Activated T-cell treated with anti-CD3 and anti-CD28 coated beads, Interleukin-2, amount 50 U/mL, for 72 hours (primary cell): ENCODE data around the gene CALHM5. TPM values are rescaled to one million over a fixed set of nuclear protein-coding genes. Genes with fewer than 3 reads are reported as not detected.
A peak's percentile ranks its signal among the peaks of the same experiment; 100 is the strongest.
"Not testable (repeated sequence)": the region's sequence is repeated elsewhere in the genome, so short reads cannot be mapped to it uniquely, and the experiment has no call there.

ENCODE experiments used
- ATAC-seq, 2 donors: fragments of 150-1000 bp; cut with Tn5 transposase; replicated peaks in 1 of 2; 2 replicates each; pipeline ENCODE4 v1.10.0; 2021; ENCODE audit warnings: moderate library complexity in 2 of 2, mild to moderate bottlenecking in 1 of 2
- DNase-seq, 2 donors: peaks; one replicate each; pipeline ENCODE4 v3.0.0; 2021 to 2022; ENCODE audit warnings: mixed read lengths in 1 of 2
- H3K27ac Mint-ChIP-seq: one replicate; pipeline ENCODE4 v1.8.0; 2022; ENCODE audit warnings: mild to moderate bottlenecking, moderate library complexity, mixed read lengths
- H3K27me3 Mint-ChIP-seq: one replicate; pipeline ENCODE4 v1.8.0; 2022; ENCODE audit warnings: low read depth, mixed read lengths
- H3K36me3 Mint-ChIP-seq, 2 donors: one replicate each; pipeline ENCODE4 v1.8.0; 2022; ENCODE audit warnings: mixed read lengths in 2 of 2, mild to moderate bottlenecking in 1 of 2; ENCODE audit not compliant: insufficient read depth in 2 of 2
- H3K4me1 Mint-ChIP-seq: one replicate; pipeline ENCODE4 v1.8.0; 2022; ENCODE audit warnings: low read depth, mixed read lengths
- H3K4me3 Mint-ChIP-seq, 2 donors: one replicate each; pipeline ENCODE4 v1.8.0; 2022; ENCODE audit warnings: mild to moderate bottlenecking in 2 of 2, mixed read lengths in 2 of 2, moderate library complexity in 2 of 2
- H3K9me3 Mint-ChIP-seq, 2 donors: one replicate each; pipeline ENCODE4 v1.8.0; 2022; ENCODE audit warnings: mixed read lengths in 2 of 2
- total RNA-seq, 2 donors: library from RNA; stranded (reverse); gene quantifications; one replicate each; pipeline ENCODE4 v1.2.3, GENCODE V29; 2022

CALHM5 gene
- total RNA-seq, 2 donors from 2014 or later: not detected

DNA sequence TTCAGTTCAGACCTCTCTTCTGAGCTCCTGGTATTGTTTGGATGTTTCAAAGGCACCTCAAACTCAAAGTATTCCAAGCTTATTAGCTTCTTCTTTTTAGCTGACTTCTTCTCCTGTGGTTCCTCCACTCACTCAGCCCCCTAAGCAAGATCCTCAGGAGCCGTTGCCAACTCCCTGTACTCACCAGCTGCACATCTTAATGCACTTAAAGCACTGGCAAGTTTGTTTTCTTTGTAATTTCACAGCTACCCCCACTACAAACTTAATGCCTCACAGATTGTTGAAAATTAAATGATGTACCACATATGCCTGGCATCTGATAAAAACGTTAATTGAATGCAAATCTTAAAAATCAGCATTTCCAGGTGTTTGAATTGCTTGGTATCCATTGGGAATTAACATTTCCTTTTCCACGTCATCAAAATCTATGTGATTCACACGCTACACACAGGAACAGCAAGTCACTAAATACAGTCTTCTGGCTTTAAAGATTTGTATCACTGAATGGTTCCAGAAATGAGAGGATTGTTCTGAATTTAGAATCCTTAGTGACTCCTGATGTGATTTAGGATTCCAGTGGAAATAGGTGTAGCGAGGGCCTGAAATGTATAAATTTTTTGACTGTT is 25.8 kb upstream of the CALHM5 start:
- H3K27ac Mint-ChIP-seq: no peak overlapping the region
- H3K27me3 Mint-ChIP-seq: no peaks in the 10 kb centered on the region
- H3K4me3 Mint-ChIP-seq: no peak overlapping the region
- no peaks in the 10 kb centered on the region for H3K4me1 Mint-ChIP-seq
- DNase-seq: no peak
- peaks cover 0 to 2% of the 10 kb centered on the region in 2 donors for H3K36me3 Mint-ChIP-seq
- no peak for ATAC-seq
- peaks cover 0 to 2% of the 10 kb centered on the region in 2 donors for H3K9me3 Mint-ChIP-seq

GRCh38 chr6:116491610-116492330 is 19.7 kb upstream of the CALHM5 start:
- Mint-ChIP-seq H3K4me3 (no peak overlapping the region), H3K27ac (no peak overlapping the region), H3K9me3 (peaks cover 2% of the 10 kb centered on the region in 2 donors), H3K4me1 (no peaks in the 10 kb centered on the region), H3K36me3 (peaks cover 0 to 2% of the 10 kb centered on the region in 2 donors), H3K27me3 (no peaks in the 10 kb centered on the region)
- ATAC-seq (no peak), DNase-seq (no peak)

- Mint-ChIP-seq H3K27ac (no peak overlapping the region), H3K9me3 (peaks cover 2% of the 10 kb centered on the region in 2 donors), H3K36me3 (peaks cover 0 to 2% of the 10 kb centered on the region in 2 donors), H3K4me3 (no peak overlapping the region), H3K27me3 (no peaks in the 10 kb centered on the region), H3K4me1 (no peaks in the 10 kb centered on the region)
- no peak for DNase-seq
- no peak for ATAC-seq
These were observed 18.9 kb upstream of the CALHM5 start for GRCh38 chr6:116492331-116493067.

GRCh38 chr6:116495161-116495560 is 16.3 kb upstream of the CALHM5 start:
- H3K36me3 Mint-ChIP-seq, H3K9me3 Mint-ChIP-seq, H3K27ac Mint-ChIP-seq, H3K27me3 Mint-ChIP-seq, DNase-seq, H3K4me3 Mint-ChIP-seq, ATAC-seq, H3K4me1 Mint-ChIP-seq: not testable (repeated sequence)

DNA sequence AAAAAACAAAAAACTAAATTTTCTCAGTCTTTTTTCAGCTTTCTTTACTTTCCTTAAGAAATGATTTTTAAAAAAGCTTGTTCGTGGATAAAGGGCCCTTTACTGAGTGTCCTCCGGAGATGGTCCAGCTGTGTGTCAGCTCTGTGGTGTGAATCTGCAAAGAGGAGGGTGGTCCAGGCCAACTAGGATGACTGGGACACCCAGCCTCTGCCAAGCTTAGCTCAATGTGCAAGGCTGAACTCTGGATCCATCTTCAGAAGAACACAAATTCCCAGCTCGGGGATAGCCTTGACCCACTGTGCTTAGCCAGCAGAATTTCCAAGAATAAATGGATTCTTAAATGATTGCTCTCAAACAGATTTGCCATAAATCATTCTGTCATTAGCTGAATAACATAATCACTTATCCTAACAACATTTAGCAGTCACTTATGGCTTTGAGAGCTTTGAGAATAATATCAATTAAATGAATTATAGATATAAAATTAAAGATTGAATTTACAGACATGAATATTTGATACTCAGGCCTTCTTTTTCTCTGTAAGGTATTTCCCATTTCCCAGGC is 14.2 kb upstream of the CALHM5 start:
- Mint-ChIP-seq H3K4me1 (peaks cover 5% of the 10 kb centered on the region), H3K36me3 (peaks cover 4 to 6% of the 10 kb centered on the region in 2 donors), H3K27me3 (peaks cover 11% of the 10 kb centered on the region), H3K27ac (no peak overlapping the region), H3K4me3 (no peak overlapping the region), H3K9me3 (peaks cover 0 to 6% of the 10 kb centered on the region in 2 donors)
- ATAC-seq (no peak), DNase-seq (no peak)

- H3K27me3 Mint-ChIP-seq: peaks cover 28% of the 10 kb centered on the region
- no peak overlapping the region for H3K27ac Mint-ChIP-seq
- DNase-seq (peak in 1 of 2 donors; percentile 21), ATAC-seq (no peak)
- peaks cover 9 to 18% of the 10 kb centered on the region in 2 donors for H3K36me3 Mint-ChIP-seq
- H3K4me3 Mint-ChIP-seq: peak overlapping the region in 1 of 2 donors; percentile 38
- H3K4me1 Mint-ChIP-seq: peaks cover 5% of the 10 kb centered on the region
- H3K9me3 Mint-ChIP-seq: peaks cover 9 to 14% of the 10 kb centered on the region in 2 donors
These were observed 10.4 kb upstream of the CALHM5 start for GRCh38 chr6:116500969-116501433.

DNA sequence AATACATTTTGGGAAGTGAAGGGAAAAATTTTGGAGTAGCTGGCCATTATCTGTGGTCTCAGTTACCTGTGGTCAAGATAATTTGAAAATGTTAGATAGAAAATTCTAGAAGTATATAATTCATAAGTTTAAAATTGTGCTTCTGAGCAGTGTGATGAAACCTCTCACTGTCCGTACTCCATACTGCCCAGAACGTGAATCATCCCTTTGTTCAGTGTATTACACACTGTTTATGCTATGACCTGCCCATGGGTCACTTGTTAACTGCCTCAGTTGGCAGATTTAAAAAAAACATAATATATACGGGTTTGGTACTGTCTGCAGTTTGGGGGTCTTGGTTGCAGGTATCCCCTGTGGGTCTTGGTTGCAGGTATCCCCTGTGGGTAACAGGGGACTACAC is 4.1 kb upstream of the CALHM5 start:
- peaks cover 15% of the 10 kb centered on the region for H3K27me3 Mint-ChIP-seq
- no peak overlapping the region for H3K27ac Mint-ChIP-seq
- no peak for DNase-seq
- no peak overlapping the region for H3K4me3 Mint-ChIP-seq
- peaks cover 10 to 12% of the 10 kb centered on the region in 2 donors for H3K9me3 Mint-ChIP-seq
- no peaks in the 10 kb centered on the region for H3K4me1 Mint-ChIP-seq
- ATAC-seq: no peak
- H3K36me3 Mint-ChIP-seq: peaks cover 4 to 12% of the 10 kb centered on the region in 2 donors

GRCh38 chr6:116508527-116508926 is 2.9 kb upstream of the CALHM5 start:
- Mint-ChIP-seq H3K27me3 (peaks cover 13% of the 10 kb centered on the region), H3K36me3 (peaks cover 4 to 11% of the 10 kb centered on the region in 2 donors), H3K27ac (no peak overlapping the region), H3K4me3 (no peak overlapping the region), H3K4me1 (no peaks in the 10 kb centered on the region), H3K9me3 (peaks cover 6 to 9% of the 10 kb centered on the region in 2 donors)
- no peak for ATAC-seq
- DNase-seq: no peak

- no peaks in the 10 kb centered on the region for H3K27me3 Mint-ChIP-seq
These were observed 696 bp downstream of the CALHM5 start for GRCh38 chr6:116512111-116512559.

GRCh38 chr6:116512734-116513133 is 1.3 kb downstream of the CALHM5 start:
- H3K36me3 Mint-ChIP-seq: no peaks in the 10 kb centered on the region
- no peak for ATAC-seq
- H3K9me3 Mint-ChIP-seq: no peaks in the 10 kb centered on the region
- H3K4me1 Mint-ChIP-seq: no peaks in the 10 kb centered on the region
- no peak overlapping the region for H3K4me3 Mint-ChIP-seq
- H3K27me3 Mint-ChIP-seq: no peaks in the 10 kb centered on the region
- no peak for DNase-seq
- no peak overlapping the region for H3K27ac Mint-ChIP-seq

More at GRCh38 chr6:116512111-116512559, 696 bp downstream of the CALHM5 start:
- no peaks in the 10 kb centered on the region for H3K36me3 Mint-ChIP-seq
- H3K9me3 Mint-ChIP-seq: no peaks in the 10 kb centered on the region
- no peak overlapping the region for H3K4me3 Mint-ChIP-seq
- H3K27ac Mint-ChIP-seq: no peak overlapping the region
- H3K4me1 Mint-ChIP-seq: no peaks in the 10 kb centered on the region
- DNase-seq (no peak), ATAC-seq (no peak)

- peaks cover 5% of the 10 kb centered on the region for H3K27me3 Mint-ChIP-seq
- no peak overlapping the region for H3K27ac Mint-ChIP-seq
- DNase-seq (no peak), ATAC-seq (no peak)
- no peaks in the 10 kb centered on the region for H3K4me1 Mint-ChIP-seq
- no peaks in the 10 kb centered on the region for H3K36me3 Mint-ChIP-seq
- H3K9me3 Mint-ChIP-seq: no peaks in the 10 kb centered on the region
- no peak overlapping the region for H3K4me3 Mint-ChIP-seq
These were observed 1.9 kb downstream of the CALHM5 start for GRCh38 chr6:116513224-116513875.

DNA sequence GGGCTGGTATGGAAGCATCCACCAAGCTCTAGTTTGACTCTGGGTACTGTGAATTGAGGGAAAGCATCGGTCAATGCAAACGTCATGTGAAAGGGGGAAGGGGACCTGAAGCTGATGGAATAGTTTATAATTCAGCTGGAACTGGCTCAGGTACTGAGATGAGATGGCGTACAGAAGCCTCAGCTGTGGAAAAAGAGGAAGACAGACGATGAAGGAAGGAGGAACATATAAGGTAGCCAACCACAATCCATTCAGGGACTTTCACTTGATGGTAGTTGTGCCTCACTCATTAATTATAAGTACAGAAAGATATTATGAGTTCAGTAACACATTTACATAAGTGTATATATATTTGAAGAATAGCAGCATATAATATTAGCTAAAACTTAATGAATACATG is 2.7 kb downstream of the CALHM5 start:
- no peak overlapping the region for H3K27ac Mint-ChIP-seq
- no peak overlapping the region for H3K4me3 Mint-ChIP-seq
- ATAC-seq: no peak
- H3K36me3 Mint-ChIP-seq: no peaks in the 10 kb centered on the region
- H3K4me1 Mint-ChIP-seq: no peaks in the 10 kb centered on the region
- H3K27me3 Mint-ChIP-seq: peaks cover 10% of the 10 kb centered on the region
- DNase-seq: no peak
- no peaks in the 10 kb centered on the region for H3K9me3 Mint-ChIP-seq
